RWPE1 (cell line): ENCODE measurements around the gene ANKHD1.
"Not testable (repeated sequence)": the region's sequence is repeated elsewhere in the genome, so short reads cannot be mapped to it uniquely, and the experiment has no call there.

ENCODE experiments used
- CTCF ChIA-PET: fragments of 350-600 bp; sonication (Branson Sonifier 250); formaldehyde crosslinking; extraction: SDS; loops from one replicate; lab custom pipeline; 2021; lab: Yijun Ruan, JAX
- POLR2A ChIA-PET: fragments of 400-600 bp; formaldehyde crosslinking; extraction: SDS; loops from one replicate; lab custom pipeline; 2020; ENCODE audit warnings: antibody characterized with exemption; ENCODE audit not compliant: low non-redundant PET; lab: Yijun Ruan, JAX
- DNase-seq: peaks from one replicate; pipeline ENCODE4 v3.0.0; 2012; ENCODE audit warnings: low spot score
- H3K27ac ChIP-seq: fragments of 450-650 bp; 2 replicates; pipeline ENCODE4 v1.5.1; 2017
- TF ChIP-seq, protein P1 (sequence below): fragments of 450-650 bp; conservative IDR thresholded peaks from 2 replicates; pipeline ENCODE4 v1.5.1; 2017; ENCODE audit warnings: low read depth, mild to moderate bottlenecking

The ANKHD1 gene

DNA sequence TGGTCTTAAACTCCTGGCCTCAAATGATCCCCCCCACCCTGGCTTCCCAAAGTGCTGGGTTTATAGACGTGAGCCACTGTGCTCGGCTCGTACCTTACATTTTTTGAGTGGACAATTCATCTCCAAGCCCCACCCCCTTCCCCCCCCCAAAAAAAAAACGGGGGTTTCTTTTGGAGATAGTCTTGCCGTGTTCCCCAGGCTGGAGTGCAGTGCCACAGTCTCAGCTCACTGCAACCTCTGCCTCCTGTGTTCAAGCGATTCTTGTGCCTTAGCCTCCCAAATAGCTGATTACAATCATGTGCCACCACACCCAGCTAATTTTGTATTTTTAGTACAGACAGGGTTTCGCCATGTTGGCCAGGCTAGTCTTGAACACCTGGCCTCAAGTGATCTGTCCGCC, 31.3 kb downstream of the ANKHD1 start:
- POLR2A ChIA-PET, result no interaction called here
- peak overlapping the region; percentile 18; the same call in 1 of the 2 replicates for H3K27ac ChIP-seq
- TF ChIP-seq, protein P1, sequence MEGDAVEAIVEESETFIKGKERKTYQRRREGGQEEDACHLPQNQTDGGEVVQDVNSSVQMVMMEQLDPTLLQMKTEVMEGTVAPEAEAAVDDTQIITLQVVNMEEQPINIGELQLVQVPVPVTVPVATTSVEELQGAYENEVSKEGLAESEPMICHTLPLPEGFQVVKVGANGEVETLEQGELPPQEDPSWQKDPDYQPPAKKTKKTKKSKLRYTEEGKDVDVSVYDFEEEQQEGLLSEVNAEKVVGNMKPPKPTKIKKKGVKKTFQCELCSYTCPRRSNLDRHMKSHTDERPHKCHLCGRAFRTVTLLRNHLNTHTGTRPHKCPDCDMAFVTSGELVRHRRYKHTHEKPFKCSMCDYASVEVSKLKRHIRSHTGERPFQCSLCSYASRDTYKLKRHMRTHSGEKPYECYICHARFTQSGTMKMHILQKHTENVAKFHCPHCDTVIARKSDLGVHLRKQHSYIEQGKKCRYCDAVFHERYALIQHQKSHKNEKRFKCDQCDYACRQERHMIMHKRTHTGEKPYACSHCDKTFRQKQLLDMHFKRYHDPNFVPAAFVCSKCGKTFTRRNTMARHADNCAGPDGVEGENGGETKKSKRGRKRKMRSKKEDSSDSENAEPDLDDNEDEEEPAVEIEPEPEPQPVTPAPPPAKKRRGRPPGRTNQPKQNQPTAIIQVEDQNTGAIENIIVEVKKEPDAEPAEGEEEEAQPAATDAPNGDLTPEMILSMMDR, result no peak
- no peak for DNase-seq
- CTCF ChIA-PET, result interaction anchor here (1.1 kb wide), 1 partner anchor 60 kb away, joined by 4 read pairs; no protein-coding TSS in a partner anchor

- POLR2A ChIA-PET, H3K27ac ChIP-seq, DNase-seq, CTCF ChIA-PET: not testable (repeated sequence)
Observed at GRCh38 chr5:140457368-140457767, 55.7 kb downstream of the ANKHD1 start.

- TF ChIP-seq, protein P1, result no peak
- DNase-seq, result no peak
- CTCF ChIA-PET, result no interaction called here
- no peak overlapping the region for H3K27ac ChIP-seq
- POLR2A ChIA-PET, result no interaction called here
Observed at GRCh38 chr5:140466981-140467742, 65.5 kb downstream of the ANKHD1 start.

DNA sequence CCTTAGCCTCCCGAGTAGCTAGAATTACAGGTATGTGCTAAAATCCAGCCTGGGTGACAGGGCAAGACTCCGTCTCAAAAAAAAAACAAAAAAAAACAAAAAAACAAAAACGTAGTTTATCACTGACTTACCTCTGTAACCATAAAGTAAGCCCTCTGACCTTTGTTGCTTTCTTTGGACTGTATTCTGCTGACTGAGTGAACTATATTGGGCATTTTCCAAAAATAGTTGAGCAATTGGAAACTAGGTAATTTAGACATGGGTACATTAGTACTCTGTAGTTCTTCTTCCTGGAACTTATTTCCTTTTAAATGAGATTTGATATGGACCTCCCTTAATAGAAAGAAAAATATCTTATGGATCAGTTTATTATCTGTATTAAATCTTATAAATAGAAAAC, 66.6 kb downstream of the ANKHD1 start:
- no peak overlapping the region for H3K27ac ChIP-seq
- ChIA-PET CTCF (no interaction called here), POLR2A (no interaction called here)
- TF ChIP-seq, protein P1, result no peak
- no peak for DNase-seq

- ChIA-PET CTCF (no interaction called here), POLR2A (interaction anchor here (0.6 kb wide), 1 partner anchor 94 kb away, joined by 6 read pairs; no protein-coding TSS in a partner anchor)
- TF ChIP-seq, protein P1, result no peak
- DNase-seq, result no peak
- no peak overlapping the region for H3K27ac ChIP-seq
Observed at GRCh38 chr5:140469259-140469658, 67.6 kb downstream of the ANKHD1 start.

- ChIA-PET POLR2A (interaction anchor here (0.6 kb wide), 1 partner anchor 30 kb away, joined by 3 read pairs; no protein-coding TSS in a partner anchor), CTCF (interaction anchor here (0.6 to 1.4 kb wide), 2 partner anchors 103 to 107 kb away, joined by 3 read pairs; no protein-coding TSS in a partner anchor)
- TF ChIP-seq, protein P1, result no peak
- no peak for DNase-seq
- no peak overlapping the region for H3K27ac ChIP-seq
Observed at GRCh38 chr5:140480310-140481014, 78.8 kb downstream of the ANKHD1 start.
